IMR-90 (cell line): ENCODE measurements around the gene PLEKHA4. TPM values are rescaled to one million over a fixed set of nuclear protein-coding genes. Genes with fewer than 3 reads are reported as not detected.
A peak's percentile ranks its signal among the peaks of the same experiment; 100 is the strongest.
"Not testable (repeated sequence)": the region's sequence is repeated elsewhere in the genome, so short reads cannot be mapped to it uniquely, and the experiment has no call there.

ENCODE experiments used
- ATAC-seq: fragments of 200-7000 bp; cut with Tn5 transposase; 2 replicates; pipeline ENCODE4 v1.9.1; 2020; ENCODE audit warnings: low read depth, mild to moderate bottlenecking, moderate library complexity
- BruUV-seq: library from RNA; stranded (reverse); fragments of 400-500 nt; replicated peaks from 2 replicates; lab custom pipeline; 2021; lab: Mats Ljungman, UMichigan
- CTCF ChIA-PET: fragments of 300-600 bp; formaldehyde crosslinking; extraction: SDS; loops from one replicate; lab custom pipeline; 2021; ENCODE audit warnings: antibody characterized with exemption; lab: Yijun Ruan, JAX
- POLR2A ChIA-PET: fragments of 300-600 bp; sonication (Branson Sonifier 250); formaldehyde crosslinking; loops from one replicate; lab custom pipeline; 2022; ENCODE audit warnings: antibody characterized with exemption; ENCODE audit not compliant: unreplicated experiment; lab: Charles Lee
- DNase-seq: peaks from one replicate; pipeline ENCODE4 v3.0.0; 2013
- H2AFZ ChIP-seq: replicated peaks from 2 replicates; pipeline ENCODE3; 2013; ENCODE audit warnings: low read length, mild to moderate bottlenecking; ENCODE audit not compliant: poor library complexity
- H2AK5ac ChIP-seq: 2 replicates; pipeline ENCODE4 v1.6.1; 2013; ENCODE audit warnings: low read depth, low read length, inconsistent platforms
- H2AK9ac ChIP-seq: replicated peaks from 2 replicates; pipeline ENCODE3; 2013; ENCODE audit warnings: mild to moderate bottlenecking, low read depth, low read length, moderate library complexity; ENCODE audit not compliant: poor library complexity
- H2BK120ac ChIP-seq: 2 replicates; pipeline ENCODE4 v1.6.1; 2013; ENCODE audit warnings: low read depth, low read length, inconsistent platforms
- H2BK15ac ChIP-seq: 3 replicates; pipeline ENCODE4 v1.6.1; 2013; ENCODE audit warnings: low read depth, low read length, inconsistent platforms
- H2BK20ac ChIP-seq: 2 replicates; pipeline ENCODE4 v1.6.1; 2013; ENCODE audit warnings: low read depth, mild to moderate bottlenecking, inconsistent platforms, low read length, moderate library complexity
- H2BK5ac ChIP-seq: 2 replicates; pipeline ENCODE4 v1.6.1; 2013; ENCODE audit warnings: mild to moderate bottlenecking, low read depth, low read length, inconsistent platforms; ENCODE audit not compliant: poor library complexity, severe bottlenecking
- H3K14ac ChIP-seq: replicated peaks from 2 replicates; pipeline ENCODE4 v1.6.1; 2013; ENCODE audit warnings: low read depth, low read length, inconsistent platforms
- H3K18ac ChIP-seq: 2 replicates; pipeline ENCODE4 v1.6.1; 2013; ENCODE audit warnings: low read depth, low read length, control low read depth
- H3K23ac ChIP-seq: 2 replicates; pipeline ENCODE4 v1.6.1; 2013; ENCODE audit warnings: low read depth, low read length, inconsistent platforms
- H3K27ac ChIP-seq: 2 replicates; pipeline ENCODE4 v1.5.1; 2013; ENCODE audit warnings: mild to moderate bottlenecking, control low read depth, low read length; ENCODE audit not compliant: insufficient read depth
- H3K27me3 ChIP-seq: 2 replicates; pipeline ENCODE4 v1.6.1; 2013; ENCODE audit warnings: low read length; ENCODE audit not compliant: control insufficient read depth, insufficient read depth
- H3K36me3 ChIP-seq: 2 replicates; pipeline ENCODE4 v1.6.1; 2013; ENCODE audit warnings: low read length, mixed read lengths; ENCODE audit not compliant: control insufficient read depth, insufficient read depth
- H3K4ac ChIP-seq: 2 replicates; pipeline ENCODE4 v1.6.1; 2013; ENCODE audit warnings: low read depth, low read length, inconsistent platforms
- H3K4me1 ChIP-seq: 2 replicates; pipeline ENCODE4 v1.6.1; 2013; ENCODE audit warnings: low read length, mixed read lengths; ENCODE audit not compliant: control insufficient read depth, insufficient read depth
- H3K4me2 ChIP-seq: 2 replicates; pipeline ENCODE4 v1.6.1; 2013; ENCODE audit warnings: low read depth, mild to moderate bottlenecking, control low read depth, low read length, moderate library complexity
- H3K4me3 ChIP-seq: 2 replicates; pipeline ENCODE4 v1.5.1; 2013; ENCODE audit warnings: low read depth, mild to moderate bottlenecking, control low read depth, low read length, moderate library complexity; ENCODE audit not compliant: insufficient read depth
- H3K56ac ChIP-seq: 2 replicates; pipeline ENCODE4 v1.6.1; 2013; ENCODE audit warnings: low read length, inconsistent platforms; ENCODE audit not compliant: insufficient read depth; ENCODE audit errors: extremely low read depth
- H3K79me1 ChIP-seq, 2 experiments: 2 replicates each; pipeline ENCODE4 v1.6.1; 2013; ENCODE audit warnings: low read length in 2 of 2, inconsistent platforms in 1 of 2, low read depth in 1 of 2
- H3K9ac ChIP-seq: 2 replicates; pipeline ENCODE4 v1.6.1; 2013; ENCODE audit warnings: low read depth, low read length, control low read depth
- H3K9me1 ChIP-seq: 2 replicates; pipeline ENCODE4 v1.6.1; 2013; ENCODE audit warnings: low read length, inconsistent platforms; ENCODE audit not compliant: insufficient read depth
- H3K9me3 ChIP-seq: 2 replicates; pipeline ENCODE4 v1.6.1; 2013; ENCODE audit warnings: low read length; ENCODE audit not compliant: control insufficient read depth, insufficient read depth
- H4K20me1 ChIP-seq: 2 replicates; pipeline ENCODE4 v1.6.1; 2013; ENCODE audit warnings: low read length, inconsistent platforms; ENCODE audit not compliant: insufficient read depth
- H4K5ac ChIP-seq: 2 replicates; pipeline ENCODE4 v1.6.1; 2013; ENCODE audit warnings: mild to moderate bottlenecking, low read depth, low read length, control low read depth
- H4K8ac ChIP-seq, 2 experiments: 2 replicates each; pipeline ENCODE4 v1.6.1; 2013; ENCODE audit warnings: low read depth in 2 of 2, low read length in 2 of 2, control low read depth in 1 of 2, inconsistent platforms in 1 of 2
- H4K91ac ChIP-seq: 2 replicates; pipeline ENCODE4 v1.6.1; 2013; ENCODE audit warnings: low read depth, low read length, inconsistent platforms; ENCODE audit not compliant: insufficient read depth
- NFE2L2 ChIP-seq: fragments of 150-350 bp; IDR thresholded peaks from 2 replicates; pipeline ENCODE4 v1.6.1; 2016; ENCODE audit warnings: low read depth, mild to moderate bottlenecking, low read length
- WGBS, 2 experiments: methylation state at CpG; one replicate each; pipeline versions ENCODE4 v1.1.5 to v1.1.7; 2013; ENCODE audit warnings: missing lambda C conversion rate in 2 of 2; ENCODE audit not compliant: insufficient read length in 1 of 2; ENCODE audit errors: extremely low coverage in 2 of 2; 5-methylcytosine and 5-hydroxymethylcytosine counted together
- dilution Hi-C: fragments of 300-500 bp; cut with HindIII; formaldehyde crosslinking; loops from one replicate; pipeline ENCODE4 v1.14.3; 2018; ENCODE audit warnings: low sequenced_read_pairs; ENCODE audit not compliant: unreplicated experiment
- in situ Hi-C: fragments of 300-500 bp; cut with MboI; formaldehyde crosslinking; loops from 3 replicates; pipeline ENCODE4 v1.14.3; 2019; ENCODE audit warnings: low sequenced_read_pairs, inconsistent platforms, mixed read lengths
- intact Hi-C: fragments of 100-400 bp; cut with micrococcal nuclease; formaldehyde crosslinking; loops from 2 replicates; pipeline ENCODE4 v1.10.0; 2022
- polyA plus RNA-seq, 3 experiments: library from polyadenylated mRNA; depleted of rRNA; stranded (reverse); fragments of >200 nt; gene quantifications; 2 replicates each; pipeline ENCODE4 v1.2.3, GENCODE V29; 2012; ENCODE audit warnings: low replicate concordance in 1 of 3
- total RNA-seq: library from RNA; depleted of rRNA; stranded (reverse); fragments of >200 nt; gene quantifications from 2 replicates; pipeline ENCODE4 v1.2.3, GENCODE V29; 2012

PLEKHA4 gene
- total and polyA plus RNA-seq, 2 of the 4 experiments (the other 2 are of a cell fraction) = 4.5 to 14.4 TPM

DNA sequence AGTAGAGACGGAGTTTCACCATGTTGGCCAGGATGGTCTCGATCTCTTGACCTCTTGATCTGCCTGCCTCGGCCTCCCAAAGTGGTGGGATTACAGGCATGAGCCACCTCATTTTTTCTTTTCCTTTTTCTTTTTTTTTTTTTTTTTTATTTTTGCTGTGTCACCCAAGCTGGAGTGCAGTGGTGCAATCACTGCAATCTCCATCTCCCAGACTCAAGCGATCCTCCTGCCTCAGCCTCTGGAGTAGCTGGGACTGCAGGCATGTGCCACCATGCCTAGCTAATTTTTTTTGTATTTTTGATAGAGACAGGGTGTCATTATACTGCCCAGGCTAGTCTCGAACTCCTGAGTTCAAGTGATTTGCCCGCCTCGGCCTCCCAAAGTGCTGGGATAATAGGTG lies 33.9 kb upstream of the PLEKHA4 start:
- H3K9ac ChIP-seq, H3K23ac ChIP-seq, H3K18ac ChIP-seq, H2AK9ac ChIP-seq, H4K8ac ChIP-seq, POLR2A ChIA-PET, H4K20me1 ChIP-seq, H2AFZ ChIP-seq, in situ Hi-C loops, H4K91ac ChIP-seq, H2BK120ac ChIP-seq, H3K4me2 ChIP-seq, H2BK15ac ChIP-seq, H3K9me3 ChIP-seq, H2AK5ac ChIP-seq, H3K4ac ChIP-seq, H3K14ac ChIP-seq, DNase-seq, H3K4me1 ChIP-seq, dilution Hi-C loops, BruUV-seq, ATAC-seq, H3K56ac ChIP-seq, H3K4me3 ChIP-seq, H3K27ac ChIP-seq, intact Hi-C loops, H2BK20ac ChIP-seq, H2BK5ac ChIP-seq, H3K27me3 ChIP-seq, H4K5ac ChIP-seq: not testable (repeated sequence)
- 100% methylated on average over 2 of the region's 7 CpGs; no CpG with 5 or more reads in 1 of the 2 experiments for WGBS, 2 experiments
- peaks cover 20 to 53% of the 10 kb centered on the region in 2 experiments for H3K79me1 ChIP-seq
- CTCF ChIA-PET = interaction anchor here (0.6 kb wide), 1 partner anchor 23 kb away, joined by 3 read pairs; no protein-coding TSS in a partner anchor
- peaks cover 25% of the 10 kb centered on the region for H3K36me3 ChIP-seq
- H3K9me1 ChIP-seq = peaks cover 12% of the 10 kb centered on the region
- TF ChIP-seq NFE2L2 = peak; percentile 15; the same call in 1 of the 2 replicates
